HG03139 (cell line): Measurements from ENCODE around the gene STAT6.
"Not testable (repeated sequence)": the region's sequence is repeated elsewhere in the genome, so short reads cannot be mapped to it uniquely, and the experiment has no call there.

ENCODE experiments used
- ATAC-seq: cut with Tn5 transposase; IDR thresholded peaks from one replicate; pipeline ENCODE4 v1.9.1; 2021; ENCODE audit not compliant: unreplicated experiment

The STAT6 gene

DNA sequence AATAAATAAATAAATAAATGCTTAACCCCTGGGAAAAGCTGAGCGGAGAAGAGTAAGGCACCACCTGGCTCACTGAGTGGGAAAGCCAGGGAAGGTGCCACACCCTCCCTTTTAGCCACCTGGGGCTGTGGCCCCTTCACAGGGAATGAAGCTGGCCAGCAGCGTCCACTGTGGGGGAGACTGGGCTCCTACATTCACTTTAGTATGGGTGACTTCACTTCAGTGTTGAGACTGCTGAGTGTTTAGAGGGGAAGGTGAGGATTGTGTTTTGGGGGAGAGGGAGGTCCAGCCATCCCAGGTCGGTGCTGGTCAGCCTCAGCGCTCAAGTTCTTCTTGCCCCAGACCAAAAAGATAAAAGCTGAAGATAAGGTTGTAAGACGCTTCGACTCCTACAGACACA is 20.7 kb downstream of the STAT6 start:
- ATAC-seq = no peak

DNA sequence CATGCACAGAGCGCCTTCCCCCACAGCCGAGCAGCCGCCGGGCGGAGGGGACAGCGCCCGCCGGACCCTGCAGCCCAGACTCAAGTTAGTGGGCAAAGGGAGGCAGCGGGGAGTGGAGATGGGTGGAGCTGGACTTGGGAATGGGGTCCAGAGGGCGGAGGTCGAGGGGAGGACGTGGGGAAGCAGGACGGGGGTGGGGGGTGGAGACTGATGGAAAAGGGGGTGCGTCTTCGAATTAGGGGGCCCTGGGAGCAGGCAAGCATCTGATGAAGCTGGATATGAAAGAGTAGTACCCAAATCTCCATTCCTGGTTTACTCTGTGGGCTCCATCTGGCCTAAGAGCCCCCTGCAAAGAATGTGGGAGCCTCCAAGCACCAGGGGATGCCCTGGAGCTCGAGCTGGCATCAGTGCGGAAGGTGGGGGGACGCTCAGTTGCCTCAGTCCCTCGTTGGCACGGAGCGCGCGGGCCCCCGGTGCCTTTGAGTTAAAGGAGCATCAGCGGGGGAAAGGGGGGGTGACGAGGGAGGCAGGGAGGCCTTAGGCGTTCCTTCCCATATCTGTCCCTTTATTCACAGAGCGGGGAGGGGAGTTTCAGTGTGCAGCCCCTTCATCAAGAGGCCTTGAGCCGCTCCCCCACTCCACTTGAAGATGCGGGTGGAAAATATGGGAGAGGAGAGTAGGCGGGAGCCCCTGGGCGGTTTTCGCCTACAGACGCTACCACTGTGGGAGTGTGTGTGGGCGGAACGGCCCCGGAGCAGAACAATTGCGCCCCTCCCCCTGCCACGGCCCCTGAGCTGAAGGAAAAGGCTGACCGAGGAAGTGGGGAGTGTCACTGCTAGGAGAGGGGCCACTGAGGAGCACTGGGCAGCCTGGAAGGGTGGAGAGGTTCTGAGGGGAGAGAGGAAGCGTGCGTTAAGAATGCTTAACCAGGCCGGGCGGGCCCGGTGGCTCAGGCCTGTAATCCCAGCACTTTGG is 21.6 kb downstream of the STAT6 start:
- no peak for ATAC-seq

GRCh38 chr12:57088354-57089270 is 22.6 kb downstream of the STAT6 start, which contains the start of gene NAB2:
Gene NAB2, plus strand, starts transcription at chr12:57089114. Its CDS starts 158 bp downstream, at chr12:57089272.
- peak; percentile 47 for ATAC-seq

- peak; percentile 30 for ATAC-seq
Measured at GRCh38 chr12:57087691-57088353, 23.3 kb downstream of the STAT6 start.

DNA sequence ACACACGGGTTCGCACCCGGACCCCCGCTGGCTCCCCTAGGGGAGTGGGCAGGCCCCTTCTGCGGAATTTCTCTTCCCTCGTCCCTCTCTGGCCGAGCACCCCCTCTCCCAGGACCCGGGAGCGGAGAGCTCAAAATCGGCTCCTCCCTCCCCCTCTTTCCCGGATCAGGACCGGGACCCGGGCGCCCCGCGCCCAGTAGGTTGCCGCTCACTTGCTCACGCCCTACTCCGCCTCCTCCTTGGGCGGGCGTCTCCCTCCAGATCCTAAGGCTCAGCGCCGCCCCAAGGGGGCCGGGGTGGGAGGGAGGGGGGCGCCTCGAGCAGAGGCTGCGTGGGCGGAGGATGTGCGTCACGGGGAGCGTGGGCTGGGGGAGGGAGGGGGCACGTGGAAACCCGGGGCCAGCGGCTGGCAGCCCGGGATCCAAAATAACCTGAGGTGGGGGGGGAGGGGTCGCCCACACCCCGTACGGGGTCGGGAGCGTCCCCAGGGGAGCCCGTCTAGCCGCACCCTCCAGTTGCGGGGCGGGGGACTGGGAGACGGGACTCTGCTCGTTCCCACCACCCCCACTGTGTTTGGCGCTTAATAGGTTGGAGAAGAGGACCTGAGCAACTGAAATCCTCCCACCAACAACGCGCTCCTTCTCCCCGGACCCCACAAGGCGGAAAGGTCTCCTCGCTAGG is 24.0 kb downstream of the STAT6 start:
- peak; percentile 28 for ATAC-seq

DNA sequence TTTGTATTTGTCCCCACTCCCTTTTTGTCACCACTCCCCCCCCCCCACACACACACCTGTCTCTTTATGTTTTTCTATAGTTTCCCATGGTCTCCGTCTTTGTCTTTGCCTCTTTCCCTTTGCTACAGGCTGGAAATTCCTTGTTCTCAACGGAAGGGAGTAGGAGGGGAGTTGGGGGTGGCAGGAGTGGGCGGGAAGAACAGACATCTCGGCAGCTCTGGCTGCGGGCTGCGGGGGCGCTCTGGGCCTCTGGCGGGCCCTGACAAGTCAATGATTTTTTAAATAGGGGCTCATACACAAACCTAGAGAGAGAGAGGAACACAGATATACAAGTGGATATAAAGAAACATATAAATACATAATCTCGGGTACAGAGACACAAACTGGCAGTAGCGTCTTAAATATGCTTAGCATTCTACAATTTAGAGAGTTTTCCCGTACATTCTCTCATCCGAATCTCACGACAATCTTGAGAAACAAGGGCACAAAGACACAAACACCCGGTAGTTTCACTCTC is 24.6 kb downstream of the STAT6 start:
- no peak for ATAC-seq

- no peak for ATAC-seq
Measured at GRCh38 chr12:57085999-57086492, 25.1 kb downstream of the STAT6 start.

DNA sequence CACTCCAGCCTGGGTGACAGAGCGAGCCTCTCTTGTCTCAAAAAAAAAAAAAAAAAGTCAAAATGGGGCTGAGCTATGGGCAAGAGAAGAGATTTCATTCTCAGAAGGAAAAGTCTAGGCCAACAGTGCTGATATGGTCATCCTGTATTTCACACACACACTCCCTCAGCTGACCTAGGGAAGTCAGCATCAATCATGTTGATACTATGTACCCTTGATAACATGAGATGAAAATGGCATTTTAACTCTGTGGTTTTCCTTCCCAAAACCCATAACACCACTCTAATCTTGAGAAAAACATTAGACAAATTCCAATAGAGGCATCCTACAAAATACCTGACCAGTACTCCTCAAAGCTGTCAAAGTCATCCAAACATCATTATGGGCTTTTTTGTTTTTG is 30.3 kb downstream of the STAT6 start:
- ATAC-seq = no peak

- ATAC-seq = no peak
Measured at GRCh38 chr12:57079821-57080220, 31.3 kb downstream of the STAT6 start.

DNA sequence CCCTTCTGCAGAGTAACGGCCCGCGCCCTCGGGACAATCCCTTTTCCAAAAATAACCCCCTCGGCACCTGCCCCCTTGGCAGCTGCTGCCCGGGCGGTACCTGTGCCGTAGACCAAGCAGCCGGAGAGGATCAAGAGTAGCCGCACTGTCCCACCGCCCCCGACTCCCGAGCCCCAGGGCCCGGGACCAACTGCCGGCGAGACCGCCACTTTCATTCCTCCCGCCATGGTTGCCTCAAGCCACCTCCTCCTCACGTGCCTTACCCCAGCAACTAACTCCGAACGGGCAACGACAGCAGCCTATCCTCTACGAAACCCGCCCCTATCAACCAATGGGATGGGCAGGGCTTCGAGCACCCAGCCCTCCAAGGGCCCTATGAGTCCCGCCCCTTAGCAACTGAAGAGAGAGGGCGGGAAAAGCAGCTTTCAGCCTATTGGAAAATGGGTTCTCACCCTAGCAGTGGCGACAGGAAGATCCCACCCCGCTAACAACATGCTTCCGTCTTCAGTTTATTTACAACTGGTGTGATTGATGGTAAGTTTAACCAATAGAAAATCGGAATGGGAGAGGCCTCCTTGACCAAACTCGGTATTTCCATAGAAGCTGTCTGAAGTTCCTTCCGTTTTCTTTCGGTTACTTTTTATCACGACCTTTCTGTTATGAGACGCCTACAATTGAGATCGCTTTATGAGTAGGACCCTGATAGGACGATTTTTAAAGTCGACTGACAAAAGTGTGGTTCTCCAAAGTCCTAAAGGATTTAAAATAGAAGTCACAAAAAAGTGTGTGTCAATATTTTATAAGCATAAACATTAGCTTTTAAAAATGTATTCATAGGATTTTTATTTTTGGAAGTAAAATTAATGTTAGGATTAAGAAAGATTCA is 32.4 kb downstream of the STAT6 start, which contains the start of gene NEMP1:
Gene NEMP1 (minus strand): TSS at position 273 of the 886 bp plus-strand sequence. CDS start 46 bp downstream, at position 227.
- ATAC-seq = peak; percentile 96

DNA sequence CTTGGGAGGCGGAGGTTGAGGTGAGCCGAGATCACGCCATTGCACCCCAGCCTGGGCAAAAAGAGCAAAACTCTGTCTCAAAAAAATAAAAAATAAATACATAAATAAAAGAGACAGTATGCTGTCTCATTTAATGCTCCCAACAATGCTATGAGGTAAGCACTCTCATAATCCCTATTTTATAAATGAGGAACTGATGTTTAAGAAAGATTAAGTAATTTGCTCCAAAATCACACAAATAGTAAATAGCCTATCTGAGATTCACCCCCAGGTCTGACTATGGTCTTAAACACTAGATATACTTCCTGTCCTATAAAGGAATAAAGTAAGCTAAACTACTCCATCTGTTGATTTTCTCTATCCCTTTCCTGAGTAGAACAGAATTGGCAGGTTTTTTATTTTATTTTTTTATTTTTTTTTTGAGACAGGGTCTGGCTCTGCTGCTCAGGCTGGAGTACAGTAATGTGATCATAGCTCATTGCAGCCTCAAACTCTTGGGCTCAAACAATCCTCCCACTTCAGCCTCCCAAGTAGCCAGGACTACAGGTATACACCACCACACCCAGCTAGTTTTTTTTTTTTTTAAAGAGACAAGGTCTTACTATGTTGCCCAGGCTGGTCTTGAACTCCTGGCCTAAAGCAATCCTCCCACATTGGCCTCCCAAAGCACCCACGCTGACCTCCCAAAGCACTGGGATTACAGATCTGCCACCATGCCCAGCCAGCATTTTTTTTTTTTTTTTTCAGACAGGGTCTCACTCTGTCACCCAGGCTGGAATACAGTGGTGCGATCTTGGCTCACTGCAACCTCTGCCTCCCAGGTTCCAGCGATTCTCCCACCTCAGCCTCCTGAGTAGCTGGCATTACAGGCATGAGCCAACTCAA is 37.4 kb downstream of the STAT6 start:
- ATAC-seq = not testable (repeated sequence)

DNA sequence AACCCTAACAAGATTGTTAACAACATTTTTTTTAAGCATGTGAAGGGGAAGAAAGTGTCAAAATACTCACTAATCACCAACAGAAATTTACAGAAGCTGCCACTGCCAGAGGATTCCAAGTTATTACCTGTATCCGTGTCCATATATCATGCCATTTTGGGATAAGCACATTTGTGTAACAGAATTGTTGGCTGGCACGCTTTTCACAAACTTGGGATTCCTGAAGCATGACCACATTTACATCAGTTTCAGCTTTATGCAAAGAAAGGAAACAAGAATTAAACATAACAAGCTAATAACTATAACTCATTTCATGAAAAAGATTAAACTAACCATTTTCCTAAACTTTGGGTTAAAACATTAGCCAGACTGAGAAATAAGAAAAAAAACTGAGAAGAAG is 38.5 kb downstream of the STAT6 start:
- ATAC-seq = no peak

DNA sequence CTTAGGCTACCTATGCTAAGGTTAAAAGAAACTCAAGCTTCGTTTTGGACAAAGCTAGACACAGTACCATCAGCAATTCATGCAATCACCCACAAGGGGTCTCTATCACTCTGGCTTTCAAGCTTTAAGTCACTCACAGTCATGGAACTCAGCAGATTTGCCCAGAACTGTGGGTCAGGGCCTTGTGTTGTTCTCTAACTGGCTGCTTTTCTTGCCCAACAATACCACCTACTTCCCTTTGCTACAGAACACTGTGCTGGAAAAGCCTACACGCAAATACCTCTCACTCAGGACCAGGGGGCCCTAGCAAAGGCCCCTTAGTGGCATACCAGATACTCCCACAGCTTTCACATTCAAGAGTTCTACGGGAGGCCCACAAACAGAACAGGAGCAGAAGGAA is 41.6 kb downstream of the STAT6 start:
- ATAC-seq = peak; percentile 77

GRCh38 chr12:57066245-57066644 is 44.9 kb downstream of the STAT6 start:
- no peak for ATAC-seq

DNA sequence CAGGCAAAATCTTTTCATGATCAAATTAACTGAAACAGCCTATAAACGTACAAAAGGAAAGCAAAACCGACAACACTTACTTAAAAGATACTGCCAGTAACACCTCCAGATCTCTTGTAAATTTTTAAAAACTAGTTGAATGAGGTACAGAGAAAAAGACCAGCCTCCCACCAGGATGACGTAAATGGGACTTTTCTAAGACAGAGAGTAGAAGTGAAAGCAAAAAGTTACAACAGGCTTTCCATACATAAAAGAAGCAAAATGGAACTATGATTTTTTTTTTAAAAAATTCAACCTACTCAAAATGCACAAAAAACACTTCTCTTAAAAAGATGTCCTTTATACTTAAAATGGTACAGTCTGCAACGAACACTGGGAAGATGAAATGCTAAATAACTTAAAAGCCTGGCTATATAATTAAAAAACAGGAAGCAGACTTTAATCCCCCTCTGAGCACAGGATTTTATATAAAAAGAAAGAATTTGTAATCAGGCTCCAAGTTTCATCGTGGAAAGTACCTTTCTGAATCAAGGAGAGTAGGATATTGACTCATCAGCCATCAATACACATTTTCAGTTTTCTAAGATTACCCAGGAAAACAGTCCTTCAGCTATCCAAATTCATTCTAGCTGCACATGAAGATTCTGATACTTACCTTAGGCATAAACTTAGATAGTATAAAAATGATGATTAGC is 47.0 kb downstream of the STAT6 start:
- peak; percentile 81 for ATAC-seq

GRCh38 chr12:57058454-57058853 is 52.7 kb downstream of the STAT6 start:
- no peak for ATAC-seq

DNA sequence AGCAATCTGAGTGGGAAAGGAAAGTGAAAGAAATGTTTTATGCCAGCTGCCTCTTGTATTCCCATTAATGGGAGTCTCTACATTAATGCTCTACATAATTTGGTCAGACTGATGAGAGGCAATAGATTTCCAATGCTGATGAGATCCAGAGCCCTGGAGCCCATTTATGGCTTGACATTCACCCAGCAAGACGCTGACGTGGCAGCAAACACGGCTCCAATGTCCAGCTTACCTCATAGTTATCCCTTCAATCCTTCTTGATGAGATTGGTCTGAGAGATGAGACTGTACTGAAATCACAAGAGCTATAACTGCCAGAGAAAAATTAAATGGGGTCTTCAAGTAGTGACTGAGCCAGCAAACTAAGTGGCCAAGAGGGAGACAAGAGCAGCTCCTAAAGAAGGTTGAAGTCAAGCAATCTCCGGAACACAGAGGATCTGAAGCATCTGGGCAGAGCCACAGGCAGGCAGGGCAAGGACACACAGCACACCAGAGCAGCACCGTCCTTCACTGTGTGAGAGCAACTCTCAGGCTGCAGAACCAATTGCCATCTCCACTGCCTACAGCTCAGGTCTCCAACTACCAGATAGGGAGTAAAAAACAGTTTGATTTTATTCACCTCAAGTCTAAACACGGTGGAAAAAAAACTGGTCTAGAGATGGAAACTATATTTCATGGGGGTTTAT is 54.0 kb downstream of the STAT6 start:
- no peak for ATAC-seq
